ENCODE results near the gene DLG2.

DLG2 gene

GRCh38 chr11:83941050-83941449 is 1686.1 kb downstream of the DLG2 start:
- no peak for DNase-seq

GRCh38 chr11:83938148-83938547 is 1689.0 kb downstream of the DLG2 start:
- DNase-seq, result no peak

- no peak for DNase-seq
Measured at GRCh38 chr11:83933008-83933407, 1694.1 kb downstream of the DLG2 start.

- no peak for DNase-seq
Measured at GRCh38 chr11:83927422-83927821, 1699.7 kb downstream of the DLG2 start.

- DNase-seq, result no peak
Measured at GRCh38 chr11:83924795-83925542, 1702.2 kb downstream of the DLG2 start.

GRCh38 chr11:83923961-83924360 is 1703.2 kb downstream of the DLG2 start:
- DNase-seq, result no peak

GRCh38 chr11:83922953-83923352 is 1704.2 kb downstream of the DLG2 start:
- no peak for DNase-seq

- DNase-seq, result no peak
Measured at GRCh38 chr11:83922318-83922717, 1704.8 kb downstream of the DLG2 start.

GRCh38 chr11:83921447-83922192 is 1705.5 kb downstream of the DLG2 start:
- DNase-seq, result peak; percentile 44

GRCh38 chr11:83918476-83918875 is 1708.7 kb downstream of the DLG2 start:
- no peak for DNase-seq

- no peak for DNase-seq
Measured at GRCh38 chr11:83914995-83915394, 1712.1 kb downstream of the DLG2 start.

- no peak for DNase-seq
Measured at GRCh38 chr11:83909579-83910534, 1717.3 kb downstream of the DLG2 start.

GRCh38 chr11:83908298-83908856 is 1718.8 kb downstream of the DLG2 start:
- DNase-seq, result no peak

- no peak for DNase-seq
Measured at GRCh38 chr11:83895516-83895915, 1731.6 kb downstream of the DLG2 start.

- DNase-seq, result no peak
Measured at GRCh38 chr11:83881428-83881827, 1745.7 kb downstream of the DLG2 start.

- no peak for DNase-seq
Measured at GRCh38 chr11:83871054-83871453, 1756.1 kb downstream of the DLG2 start.

GRCh38 chr11:83866655-83867054 is 1760.5 kb downstream of the DLG2 start:
- DNase-seq, result no peak

GRCh38 chr11:83865636-83866461 is 1761.3 kb downstream of the DLG2 start:
- DNase-seq, result no peak

- DNase-seq, result no peak
Measured at GRCh38 chr11:83864412-83865057, 1762.6 kb downstream of the DLG2 start.

- no peak for DNase-seq
Measured at GRCh38 chr11:83863272-83863671, 1763.9 kb downstream of the DLG2 start.

- DNase-seq, result no peak
Measured at GRCh38 chr11:83862691-83863090, 1764.5 kb downstream of the DLG2 start.
